ENCODE data around the gene GXYLT2.

The GXYLT2 gene

GRCh38 chr3:72904163-72904562 lies 16.3 kb downstream of the GXYLT2 start:
- no peak for DNase-seq (ENCODE audit: low read depth, low spot score)
- Histone ChIP-seq H3K4me1 (ENCODE audit: insufficient read depth, insufficient read length) (peaks cover 2% of the 10 kb centered on the region), H3K9ac (ENCODE audit: insufficient read length, low read depth) (no peak overlapping the region), H3K4me3 (ENCODE audit: insufficient read length, low read depth) (no peak overlapping the region), H3K9me3 (ENCODE audit: insufficient read depth, low read length) (no peaks in the 10 kb centered on the region), H3K27me3 (ENCODE audit: insufficient read depth, insufficient read length) (no peaks in the 10 kb centered on the region), H3K36me3 (ENCODE audit: insufficient read depth, insufficient read length, low read length) (peaks cover 17% of the 10 kb centered on the region)
- TF ChIP-seq YY1 (IDR thresholded peaks at IDR 0.05; ENCODE audit: insufficient read depth, insufficient read length) (no peak), ZNF274 (IDR thresholded peaks at IDR 0.05; ENCODE audit: low read depth, low read length) (no peak)

DNA sequence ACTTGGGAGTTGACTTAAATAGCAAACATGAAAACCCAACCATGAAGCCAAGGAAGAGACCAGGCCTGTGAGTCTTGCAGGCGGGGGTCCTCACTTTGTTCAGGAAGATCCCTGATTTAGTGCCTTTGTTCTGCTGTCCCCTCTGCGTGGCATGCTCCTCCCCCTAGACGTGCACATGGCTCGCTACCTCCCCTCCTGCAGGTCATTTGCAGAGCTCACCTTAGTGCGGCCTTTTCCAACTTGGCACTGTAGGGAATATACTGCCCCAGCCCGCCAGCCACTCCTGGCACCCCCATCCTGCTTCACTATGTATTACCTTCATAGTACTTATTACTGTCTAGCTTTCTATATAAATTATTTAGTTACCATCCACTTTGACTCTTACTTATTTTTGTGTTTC lies 18.3 kb downstream of the GXYLT2 start:
- H3K4me1 ChIP-seq (ENCODE audit: insufficient read depth, insufficient read length) = peaks cover 2% of the 10 kb centered on the region
- H3K36me3 ChIP-seq (ENCODE audit: insufficient read depth, insufficient read length, low read length) = peaks cover 36% of the 10 kb centered on the region
- no peak for DNase-seq (ENCODE audit: low read depth, low spot score)
- TF ChIP-seq ZNF274 (IDR thresholded peaks at IDR 0.05; ENCODE audit: low read depth, low read length) = no peak
- no peak for TF ChIP-seq YY1 (IDR thresholded peaks at IDR 0.05; ENCODE audit: insufficient read depth, insufficient read length)
- TF ChIP-seq SUZ12 (IDR thresholded peaks at IDR 0.05; ENCODE audit: extremely low read depth, insufficient read depth, insufficient read length) = no peak
- no peaks in the 10 kb centered on the region for H3K27me3 ChIP-seq (ENCODE audit: insufficient read depth, insufficient read length)
- H3K9ac ChIP-seq (ENCODE audit: insufficient read length, low read depth) = no peak overlapping the region
- no peaks in the 10 kb centered on the region for H3K9me3 ChIP-seq (ENCODE audit: insufficient read depth, low read length)
- no peak overlapping the region for H3K4me3 ChIP-seq (ENCODE audit: insufficient read length, low read depth)

DNA sequence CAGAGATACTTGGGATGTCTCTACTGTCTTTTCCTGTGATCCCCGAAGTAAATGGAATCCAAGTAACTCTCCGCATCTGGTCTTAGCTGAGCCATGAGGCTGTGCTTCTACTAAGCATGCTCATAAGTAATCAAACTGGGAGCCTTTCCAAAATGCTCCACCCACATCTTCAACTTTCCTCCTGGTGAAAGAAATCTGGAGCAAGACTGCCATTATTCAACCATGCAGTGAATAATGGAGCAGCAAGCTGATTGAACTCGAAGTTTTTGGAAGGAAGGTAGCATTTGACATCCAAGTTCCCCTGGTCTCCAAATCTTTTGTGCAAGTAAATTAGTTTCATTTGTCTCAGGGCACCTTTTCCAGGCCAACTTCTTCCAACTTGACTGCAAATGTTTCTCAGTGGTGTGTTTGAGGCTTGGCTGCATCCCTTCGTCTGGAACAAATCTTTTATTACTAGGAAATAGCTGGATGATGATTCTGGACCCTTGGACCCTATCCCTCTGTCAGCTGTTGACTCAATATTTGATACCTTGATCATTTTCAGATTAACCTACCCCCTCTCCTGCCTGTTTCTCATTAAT lies 19.4 kb downstream of the GXYLT2 start:
- peaks cover 39% of the 10 kb centered on the region for H3K36me3 ChIP-seq (ENCODE audit: insufficient read depth, insufficient read length, low read length)
- H3K27me3 ChIP-seq (ENCODE audit: insufficient read depth, insufficient read length) = no peaks in the 10 kb centered on the region
- no peak overlapping the region for H3K9ac ChIP-seq (ENCODE audit: insufficient read length, low read depth)
- peaks cover 2% of the 10 kb centered on the region for H3K4me1 ChIP-seq (ENCODE audit: insufficient read depth, insufficient read length)
- no peak for DNase-seq (ENCODE audit: low read depth, low spot score)
- TF ChIP-seq ZNF274 (IDR thresholded peaks at IDR 0.05; ENCODE audit: low read depth, low read length) = no peak
- H3K9me3 ChIP-seq (ENCODE audit: insufficient read depth, low read length) = no peaks in the 10 kb centered on the region
- H3K4me3 ChIP-seq (ENCODE audit: insufficient read length, low read depth) = no peak overlapping the region

DNA sequence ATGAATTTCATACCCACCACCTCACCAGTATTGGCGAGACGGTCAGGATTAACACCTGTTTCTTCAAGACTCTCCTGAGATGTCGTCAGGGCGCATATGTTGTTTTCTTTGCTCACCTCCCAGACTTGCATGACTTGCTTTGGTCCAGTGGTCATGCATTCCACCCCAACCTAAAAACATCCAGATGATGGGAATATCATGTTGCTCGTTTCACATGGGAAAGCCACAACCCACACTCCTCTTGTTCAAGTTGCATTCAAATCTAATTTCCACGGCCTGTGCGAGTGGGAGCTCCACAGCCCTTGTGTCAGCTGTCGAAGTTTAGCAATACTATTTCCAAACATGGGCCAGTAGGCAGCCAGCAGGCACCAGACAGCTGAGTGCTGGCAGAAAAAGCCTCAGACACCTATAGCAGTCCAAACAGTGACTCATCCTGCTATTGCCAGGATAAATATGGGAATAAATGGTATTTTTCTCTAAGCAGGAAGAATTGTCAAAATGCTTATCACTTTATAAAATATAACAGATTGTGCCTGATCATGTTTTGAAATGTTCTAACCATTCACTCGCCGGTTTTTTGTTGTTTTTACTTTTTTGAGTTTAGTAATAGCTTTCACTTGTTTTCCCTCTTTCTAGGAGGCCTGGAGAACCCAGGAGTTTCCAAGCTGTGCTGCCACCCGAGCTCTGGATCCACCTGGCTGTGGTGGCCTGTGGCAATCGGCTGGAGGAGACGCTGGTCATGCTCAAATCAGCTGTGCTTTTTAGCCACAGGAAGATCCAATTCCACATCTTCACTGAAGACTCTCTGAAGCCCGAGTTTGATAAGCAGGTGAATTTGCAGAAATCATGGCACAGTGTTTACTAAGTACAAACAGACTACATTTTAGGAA lies 20.1 kb downstream of the GXYLT2 start:
- no peaks in the 10 kb centered on the region for H3K27me3 ChIP-seq (ENCODE audit: insufficient read depth, insufficient read length)
- no peak for DNase-seq (ENCODE audit: low read depth, low spot score)
- H3K9me3 ChIP-seq (ENCODE audit: insufficient read depth, low read length) = no peaks in the 10 kb centered on the region
- no peak overlapping the region for H3K4me3 ChIP-seq (ENCODE audit: insufficient read length, low read depth)
- peaks cover 41% of the 10 kb centered on the region for H3K36me3 ChIP-seq (ENCODE audit: insufficient read depth, insufficient read length, low read length)
- no peak overlapping the region for H3K9ac ChIP-seq (ENCODE audit: insufficient read length, low read depth)
- no peak for TF ChIP-seq ZNF274 (IDR thresholded peaks at IDR 0.05; ENCODE audit: low read depth, low read length)
- TF ChIP-seq SUZ12 (IDR thresholded peaks at IDR 0.05; ENCODE audit: extremely low read depth, insufficient read depth, insufficient read length) = no peak
- TF ChIP-seq YY1 (IDR thresholded peaks at IDR 0.05; ENCODE audit: insufficient read depth, insufficient read length) = no peak
- H3K4me1 ChIP-seq (ENCODE audit: insufficient read depth, insufficient read length) = peaks cover 2% of the 10 kb centered on the region

- Histone ChIP-seq H3K9ac (ENCODE audit: insufficient read length, low read depth) (no peak overlapping the region), H3K27me3 (ENCODE audit: insufficient read depth, insufficient read length) (no peaks in the 10 kb centered on the region), H3K4me1 (ENCODE audit: insufficient read depth, insufficient read length) (peaks cover 2% of the 10 kb centered on the region), H3K9me3 (ENCODE audit: insufficient read depth, low read length) (no peaks in the 10 kb centered on the region), H3K4me3 (ENCODE audit: insufficient read length, low read depth) (no peak overlapping the region), H3K36me3 (ENCODE audit: insufficient read depth, insufficient read length, low read length) (peaks cover 41% of the 10 kb centered on the region)
- no peak for DNase-seq (ENCODE audit: low read depth, low spot score)
- TF ChIP-seq YY1 (IDR thresholded peaks at IDR 0.05; ENCODE audit: insufficient read depth, insufficient read length) (no peak), SUZ12 (IDR thresholded peaks at IDR 0.05; ENCODE audit: extremely low read depth, insufficient read depth, insufficient read length) (no peak), ZNF274 (IDR thresholded peaks at IDR 0.05; ENCODE audit: low read depth, low read length) (no peak)
Observed at GRCh38 chr3:72909591-72909990, 21.7 kb downstream of the GXYLT2 start.

DNA sequence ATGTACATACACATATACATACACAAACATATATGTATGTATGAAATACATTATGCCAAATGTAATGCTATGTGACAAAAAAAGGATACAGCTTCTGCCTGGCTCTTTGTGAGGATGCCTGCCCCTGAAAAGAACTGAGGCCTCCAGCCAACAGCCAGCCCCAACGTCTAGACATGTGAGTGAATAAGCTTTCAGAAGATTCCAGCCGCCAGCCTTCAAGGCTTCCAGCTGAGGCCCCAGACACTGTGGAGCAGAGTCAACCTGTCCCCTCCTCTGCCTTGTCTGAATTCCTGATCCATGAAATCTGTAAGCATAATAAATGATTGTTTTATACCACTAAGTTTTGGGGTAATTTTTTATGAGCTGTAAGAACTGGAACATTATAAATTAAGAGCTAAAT lies 24.7 kb downstream of the GXYLT2 start:
- no peaks in the 10 kb centered on the region for H3K4me1 ChIP-seq (ENCODE audit: insufficient read depth, insufficient read length)

DNA sequence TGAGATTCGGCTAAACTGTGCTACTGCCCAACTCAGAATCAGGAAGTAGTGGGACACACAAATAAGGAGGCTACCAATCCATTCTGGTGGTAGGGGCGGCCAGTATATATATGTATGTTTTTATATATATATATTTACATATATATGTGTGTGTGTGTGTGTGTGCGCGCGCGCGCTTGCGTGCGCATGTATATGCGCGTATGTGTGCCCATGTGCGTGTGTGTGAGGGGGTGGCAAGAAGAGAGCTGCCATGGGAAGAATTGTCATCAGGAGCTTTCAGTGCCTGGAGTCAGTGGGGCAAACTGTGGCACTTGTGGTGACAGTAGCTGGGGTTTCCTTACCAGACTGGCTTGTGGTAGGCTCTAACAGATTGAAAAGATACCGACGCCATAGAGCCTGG lies 26.5 kb downstream of the GXYLT2 start:
- TF ChIP-seq ZNF274 (IDR thresholded peaks at IDR 0.05; ENCODE audit: low read depth, low read length) (no peak), YY1 (IDR thresholded peaks at IDR 0.05; ENCODE audit: insufficient read depth, insufficient read length) (no peak), SUZ12 (IDR thresholded peaks at IDR 0.05; ENCODE audit: extremely low read depth, insufficient read depth, insufficient read length) (no peak)
- Histone ChIP-seq H3K9ac (ENCODE audit: insufficient read length, low read depth) (no peak overlapping the region), H3K9me3 (ENCODE audit: insufficient read depth, low read length) (no peaks in the 10 kb centered on the region), H3K4me1 (ENCODE audit: insufficient read depth, insufficient read length) (no peaks in the 10 kb centered on the region), H3K4me3 (ENCODE audit: insufficient read length, low read depth) (no peak overlapping the region), H3K36me3 (ENCODE audit: insufficient read depth, insufficient read length, low read length) (peaks cover 23% of the 10 kb centered on the region), H3K27me3 (ENCODE audit: insufficient read depth, insufficient read length) (no peaks in the 10 kb centered on the region)
- DNase-seq (ENCODE audit: low read depth, low spot score) = no peak

More for the DNA sequence above, 24.7 kb downstream of the GXYLT2 start:
- Histone ChIP-seq H3K4me3 (ENCODE audit: insufficient read length, low read depth) (no peak overlapping the region), H3K36me3 (ENCODE audit: insufficient read depth, insufficient read length, low read length) (peaks cover 38% of the 10 kb centered on the region), H3K9ac (ENCODE audit: insufficient read length, low read depth) (no peak overlapping the region), H3K9me3 (ENCODE audit: insufficient read depth, low read length) (no peaks in the 10 kb centered on the region), H3K27me3 (ENCODE audit: insufficient read depth, insufficient read length) (no peaks in the 10 kb centered on the region)
- no peak for DNase-seq (ENCODE audit: low read depth, low spot score)
- TF ChIP-seq YY1 (IDR thresholded peaks at IDR 0.05; ENCODE audit: insufficient read depth, insufficient read length) (no peak), SUZ12 (IDR thresholded peaks at IDR 0.05; ENCODE audit: extremely low read depth, insufficient read depth, insufficient read length) (no peak), ZNF274 (IDR thresholded peaks at IDR 0.05; ENCODE audit: low read depth, low read length) (no peak)
